ENCODE data around the gene BCLAF1. TPM values are rescaled to one million over a fixed set of nuclear protein-coding genes. Genes with fewer than 3 reads are reported as not detected.
A peak's percentile ranks its signal among the peaks of the same experiment; 100 is the strongest.

The BCLAF1 gene
- total and polyA plus RNA-seq, 9 of the 15 experiments (the other 6 are each of a cell fraction or from before 2014, with no cell fraction given), result 65.4 to 286 (median 165) TPM

DNA sequence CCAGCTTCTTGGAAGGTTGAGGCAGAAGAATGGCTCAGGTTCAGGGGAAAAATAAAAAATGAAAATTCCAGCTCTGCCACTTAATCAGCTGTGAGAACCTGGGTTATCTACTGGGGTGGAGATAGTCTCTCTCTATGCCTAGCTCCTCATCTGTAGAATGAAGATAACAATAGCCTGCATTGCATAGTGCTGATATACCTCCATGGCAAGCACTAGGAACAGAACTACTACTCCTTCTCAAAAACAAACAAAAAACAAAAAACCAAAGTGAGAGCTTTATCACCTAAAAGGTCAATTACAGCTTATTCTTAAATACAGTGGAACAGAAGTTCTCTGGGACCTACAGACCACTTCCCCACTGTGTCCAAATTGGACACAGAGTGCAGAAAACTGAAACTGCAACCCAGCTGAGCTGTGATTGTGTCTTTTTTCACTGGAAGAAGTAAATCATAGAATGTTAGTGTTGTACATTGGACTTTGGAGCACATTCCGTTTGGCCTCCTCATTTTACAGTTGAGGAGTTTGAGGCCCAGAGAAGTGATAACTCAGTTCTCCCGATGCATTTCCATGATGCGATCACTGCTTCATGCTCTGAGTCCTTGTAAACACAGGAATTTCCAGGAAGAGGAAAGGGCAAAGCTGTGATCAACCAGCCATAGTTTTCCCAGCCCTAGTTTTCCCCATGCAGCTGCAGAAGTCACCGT is 62.8 kb downstream of the BCLAF1 start (continued):
- TF ChIP-seq SPI1 (IDR thresholded peaks at IDR 0.05; ENCODE audit: borderline replicate concordance, low read depth, low read length), result peak; percentile 27; the same call in 1 of the 2 replicates
- TF ChIP-seq HNRNPLL (IDR thresholded peaks at IDR 0.05; ENCODE audit: low read depth, low read length, poor library complexity, severe bottlenecking), result no peak
- TF ChIP-seq HOXB6 (CRISPR knock-in tag; IDR thresholded peaks at IDR 0.05; ENCODE audit: borderline replicate concordance), result no peak
- TF ChIP-seq SIX5 (IDR thresholded peaks at IDR 0.05; ENCODE audit: borderline replicate concordance in 1 of 2, insufficient read depth in 1 of 2, low read depth in 1 of 2, low read length in 2 of 2), result no peak
- TF ChIP-seq MBD1 (CRISPR knock-in tag; IDR thresholded peaks at IDR 0.05), result no peak
- TF ChIP-seq LCOR (CRISPR knock-in tag; IDR thresholded peaks at IDR 0.05), result no peak
- no peak for TF ChIP-seq ILF3 (IDR thresholded peaks at IDR 0.05; ENCODE audit: borderline replicate concordance)
- no peak for TF ChIP-seq BRF1 (IDR thresholded peaks at IDR 0.05; ENCODE audit: borderline replicate concordance, extremely low read depth, insufficient read length)
- no peak for TF ChIP-seq POLR2AphosphoS2 (IDR thresholded peaks at IDR 0.05; ENCODE audit: low read length)
- peak in 1 of 2 experiments; percentile 82; a peak in 2 of 4 replicates for TF ChIP-seq TEAD1 (CRISPR knock-in tag; IDR thresholded peaks at IDR 0.05)
- TF ChIP-seq ZNF408 (CRISPR knock-in tag; IDR thresholded peaks at IDR 0.05; ENCODE audit: low read depth), result no peak
- TF ChIP-seq NFIX (CRISPR knock-in tag; IDR thresholded peaks at IDR 0.05; ENCODE audit: low read depth), result no peak
- TF ChIP-seq HDAC1 (IDR thresholded peaks at IDR 0.05), result peak in 1 of 2 experiments; percentile 88; a peak in 3 of 4 replicates
- no peak for TF ChIP-seq ZBTB1 (CRISPR knock-in tag; IDR thresholded peaks at IDR 0.05; ENCODE audit: borderline replicate concordance, low read depth)
- TF ChIP-seq TOE1 (IDR thresholded peaks at IDR 0.05; ENCODE audit: borderline replicate concordance), result 0 out of 2 replicates have a peak, but pooled peaks have one; percentile 41
- no peak for TF ChIP-seq TOE1 (CRISPR knock-in tag; IDR thresholded peaks at IDR 0.05; ENCODE audit: borderline replicate concordance, low read depth)
- no peak for TF ChIP-seq FOXP1 (CRISPR knock-in tag; IDR thresholded peaks at IDR 0.05)
- no peak for TF ChIP-seq ZNF785 (CRISPR knock-in tag; IDR thresholded peaks at IDR 0.05)
- TF ChIP-seq ZNF347 (CRISPR knock-in tag; IDR thresholded peaks at IDR 0.05; ENCODE audit: low read depth), result no peak
- TF ChIP-seq RB1 (IDR thresholded peaks at IDR 0.05; ENCODE audit: low read depth), result 0 out of 2 replicates have a peak, but pooled peaks have one; percentile 5
- TF ChIP-seq, protein P1, sequence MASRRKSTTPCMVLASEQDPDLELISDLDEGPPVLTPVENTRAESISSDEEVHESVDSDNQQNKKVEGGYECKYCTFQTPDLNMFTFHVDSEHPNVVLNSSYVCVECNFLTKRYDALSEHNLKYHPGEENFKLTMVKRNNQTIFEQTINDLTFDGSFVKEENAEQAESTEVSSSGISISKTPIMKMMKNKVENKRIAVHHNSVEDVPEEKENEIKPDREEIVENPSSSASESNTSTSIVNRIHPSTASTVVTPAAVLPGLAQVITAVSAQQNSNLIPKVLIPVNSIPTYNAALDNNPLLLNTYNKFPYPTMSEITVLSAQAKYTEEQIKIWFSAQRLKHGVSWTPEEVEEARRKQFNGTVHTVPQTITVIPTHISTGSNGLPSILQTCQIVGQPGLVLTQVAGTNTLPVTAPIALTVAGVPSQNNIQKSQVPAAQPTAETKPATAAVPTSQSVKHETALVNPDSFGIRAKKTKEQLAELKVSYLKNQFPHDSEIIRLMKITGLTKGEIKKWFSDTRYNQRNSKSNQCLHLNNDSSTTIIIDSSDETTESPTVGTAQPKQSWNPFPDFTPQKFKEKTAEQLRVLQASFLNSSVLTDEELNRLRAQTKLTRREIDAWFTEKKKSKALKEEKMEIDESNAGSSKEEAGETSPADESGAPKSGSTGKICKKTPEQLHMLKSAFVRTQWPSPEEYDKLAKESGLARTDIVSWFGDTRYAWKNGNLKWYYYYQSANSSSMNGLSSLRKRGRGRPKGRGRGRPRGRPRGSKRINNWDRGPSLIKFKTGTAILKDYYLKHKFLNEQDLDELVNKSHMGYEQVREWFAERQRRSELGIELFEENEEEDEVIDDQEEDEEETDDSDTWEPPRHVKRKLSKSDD (conservative IDR thresholded peaks at IDR 0.05; ENCODE audit: low read length), result no peak
- TF ChIP-seq PRPF4 (IDR thresholded peaks at IDR 0.05; ENCODE audit: insufficient read depth, low read depth, low read length, poor library complexity, severe bottlenecking), result no peak
- no peak for TF ChIP-seq ZNF174 (CRISPR knock-in tag; IDR thresholded peaks at IDR 0.05)
- no peak for TF ChIP-seq ZNF124 (CRISPR knock-in tag; IDR thresholded peaks at IDR 0.05)
- TF ChIP-seq ZBTB17 (CRISPR knock-in tag; IDR thresholded peaks at IDR 0.05), result 0 out of 2 replicates have a peak, but pooled peaks have one; percentile 21
